Urothelium cell line (cell line): Measurements from ENCODE around the gene OLIG2.
A peak's percentile ranks its signal among the peaks of the same experiment; 100 is the strongest.

Source experiments
- DNase-seq: peaks from one replicate; pipeline ENCODE4 v3.0.0; 2011; ENCODE audit warnings: low spot score, mixed read lengths
- FAIRE-seq: peaks from 2 replicates; lab custom pipeline; 2011; peaks lifted over from hg19 to GRCh38; lab: Jason Lieb, UNC

Gene OLIG2

DNA sequence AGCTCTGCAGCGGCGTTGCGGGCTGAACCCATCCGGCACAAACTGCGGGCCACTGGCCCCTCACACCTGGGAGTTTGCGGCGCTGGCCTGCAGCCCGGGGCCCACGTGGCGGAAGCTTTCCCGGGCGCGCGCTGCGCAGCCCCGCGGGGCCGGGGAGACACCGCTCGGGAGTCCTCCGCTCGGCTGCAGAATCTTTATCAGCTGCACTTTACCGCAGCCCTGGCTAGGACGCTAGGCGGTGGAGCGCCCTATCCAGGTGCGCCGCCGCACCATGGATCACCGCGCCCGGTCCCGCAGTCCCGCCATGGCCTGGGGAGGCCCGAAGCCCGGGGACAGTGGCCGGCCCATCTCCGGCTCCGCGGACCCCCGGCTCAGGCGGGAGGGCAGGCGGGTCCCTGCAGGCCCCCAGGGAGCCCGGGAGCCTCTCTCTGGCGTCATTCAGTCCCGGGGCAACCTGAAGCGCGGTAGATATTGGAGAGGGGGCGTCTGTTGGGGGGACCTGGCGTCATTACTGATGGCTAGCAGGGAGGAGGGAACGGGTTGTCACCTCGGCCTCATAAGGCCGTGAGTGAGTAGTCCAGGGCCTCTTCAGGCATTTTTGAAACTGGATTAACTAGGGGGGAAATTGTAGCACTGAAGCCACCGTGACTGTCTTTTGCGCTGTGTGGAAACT is 5.7 kb upstream of the OLIG2 start:
- DNase-seq, result no peak
- no peak for FAIRE-seq

DNA sequence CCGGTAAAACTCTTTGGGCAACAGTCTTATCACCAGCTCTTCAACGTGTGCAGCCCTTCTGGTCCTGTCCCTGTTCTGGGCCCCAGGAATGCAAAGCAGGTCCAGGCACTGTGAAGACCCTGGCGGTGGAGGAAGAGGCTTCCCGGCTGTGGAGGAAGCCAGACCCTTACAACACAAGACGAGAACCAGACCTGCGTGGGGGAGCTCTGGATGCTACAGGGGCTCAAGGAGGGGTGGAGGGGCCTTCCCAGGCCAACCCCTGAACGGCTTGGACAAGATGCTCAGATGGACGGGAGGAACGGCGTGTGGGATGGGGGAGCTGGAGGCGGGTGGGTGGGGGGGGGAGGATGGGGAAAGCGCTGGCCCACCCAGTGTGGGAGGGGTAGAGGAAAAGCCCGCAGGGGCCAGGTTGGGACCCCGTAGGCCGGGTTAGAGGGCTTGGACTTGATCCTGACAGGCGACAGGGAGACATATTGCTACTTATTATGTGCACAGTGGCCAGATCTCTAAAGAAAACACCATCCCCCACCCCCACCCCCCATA is 5.1 kb upstream of the OLIG2 start:
- no peak for DNase-seq
- FAIRE-seq, result no peak

DNA sequence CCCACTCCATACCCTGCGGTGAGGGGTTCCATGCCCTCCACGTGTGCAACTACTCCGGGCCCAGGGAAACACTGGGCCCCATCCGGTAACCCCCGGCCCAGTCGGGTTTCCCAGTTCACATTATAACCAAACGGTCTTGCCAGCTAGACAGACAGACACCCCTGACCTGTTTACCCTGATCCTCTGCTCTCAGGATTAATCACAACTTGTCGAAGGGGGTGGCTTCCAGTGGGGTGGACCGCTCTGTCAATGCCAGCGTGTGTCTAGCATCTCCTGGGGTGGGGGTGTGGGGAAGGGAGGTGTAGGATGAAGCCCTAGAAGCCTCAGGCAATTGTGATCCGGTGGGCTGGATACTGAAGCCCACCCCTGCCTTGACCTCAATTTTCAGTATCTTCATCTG is 4.6 kb upstream of the OLIG2 start:
- FAIRE-seq, result no peak

DNA sequence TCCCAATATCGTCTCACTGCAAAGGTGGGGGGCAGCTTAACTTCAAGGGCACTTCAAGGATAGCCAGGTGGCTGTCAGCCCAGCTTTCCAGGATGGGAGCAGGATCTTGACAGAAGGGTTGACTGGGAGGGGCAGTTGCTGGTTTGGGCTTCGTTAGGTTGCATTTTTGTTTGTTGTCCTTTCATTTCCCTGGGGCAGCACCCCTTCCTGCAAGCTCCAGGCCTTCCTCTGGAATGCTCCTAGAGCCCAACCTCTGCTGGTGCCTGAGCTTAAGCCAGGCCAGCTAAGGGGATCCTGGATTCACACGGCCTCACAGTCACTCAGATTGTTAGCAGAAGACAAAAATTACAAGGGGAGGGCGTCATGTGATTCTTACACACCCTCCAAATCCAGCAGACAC is 4.1 kb upstream of the OLIG2 start:
- FAIRE-seq, result no peak
- DNase-seq, result no peak

More for the DNA sequence above, 4.6 kb upstream of the OLIG2 start:
- no peak for DNase-seq

DNA sequence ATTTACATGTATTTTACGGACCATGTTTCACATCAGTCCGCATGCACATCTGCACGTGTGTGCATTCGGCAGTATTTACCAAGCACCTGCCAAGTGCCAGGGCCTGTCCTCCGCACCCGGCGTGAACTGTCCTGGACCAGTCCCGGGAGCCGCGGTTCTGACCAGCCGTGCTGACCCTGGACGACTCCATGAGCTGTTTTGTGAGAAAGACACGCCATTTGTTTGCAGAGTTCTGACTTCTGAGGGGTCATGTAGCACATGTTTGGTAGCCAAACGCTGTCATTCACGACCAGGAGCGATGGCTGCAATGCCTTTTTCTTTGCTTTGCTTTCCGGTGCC is 3.3 kb upstream of the OLIG2 start:
- DNase-seq (no peak), FAIRE-seq (no peak)

DNA sequence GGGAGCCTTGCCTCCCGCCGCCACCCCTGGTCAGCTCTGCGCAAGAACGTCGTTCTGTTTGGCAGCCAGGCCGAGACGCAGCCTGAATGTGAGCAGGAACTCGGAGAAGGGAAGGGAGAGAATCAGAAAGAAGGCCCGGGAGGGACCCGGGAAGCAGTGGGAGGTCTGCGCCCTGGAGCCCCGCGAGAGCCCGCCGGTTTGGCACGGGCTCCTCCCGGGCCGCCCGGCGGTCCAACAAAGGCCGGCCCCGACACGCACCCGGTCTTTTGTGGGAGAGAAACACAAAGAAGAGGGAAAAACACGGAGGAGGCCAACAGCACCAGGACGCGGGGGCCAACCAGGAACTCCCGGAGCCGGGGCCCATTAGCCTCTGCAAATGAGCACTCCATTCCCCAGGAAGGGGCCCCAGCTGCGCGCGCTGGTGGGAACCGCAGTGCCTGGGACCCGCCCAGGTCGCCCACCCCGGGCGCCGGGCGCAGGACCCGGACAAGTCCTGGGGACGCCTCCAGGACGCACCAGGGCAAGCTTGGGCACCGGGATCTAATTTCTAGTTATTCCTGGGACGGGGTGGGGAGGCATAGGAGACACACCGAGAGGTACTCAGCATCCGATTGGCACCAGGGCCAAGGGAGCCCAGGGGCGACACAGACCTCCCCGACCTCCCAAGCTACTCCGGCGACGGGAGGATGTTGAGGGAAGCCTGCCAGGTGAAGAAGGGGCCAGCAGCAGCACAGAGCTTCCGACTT is 2.7 kb upstream of the OLIG2 start:
- FAIRE-seq (no peak), DNase-seq (no peak)

DNA sequence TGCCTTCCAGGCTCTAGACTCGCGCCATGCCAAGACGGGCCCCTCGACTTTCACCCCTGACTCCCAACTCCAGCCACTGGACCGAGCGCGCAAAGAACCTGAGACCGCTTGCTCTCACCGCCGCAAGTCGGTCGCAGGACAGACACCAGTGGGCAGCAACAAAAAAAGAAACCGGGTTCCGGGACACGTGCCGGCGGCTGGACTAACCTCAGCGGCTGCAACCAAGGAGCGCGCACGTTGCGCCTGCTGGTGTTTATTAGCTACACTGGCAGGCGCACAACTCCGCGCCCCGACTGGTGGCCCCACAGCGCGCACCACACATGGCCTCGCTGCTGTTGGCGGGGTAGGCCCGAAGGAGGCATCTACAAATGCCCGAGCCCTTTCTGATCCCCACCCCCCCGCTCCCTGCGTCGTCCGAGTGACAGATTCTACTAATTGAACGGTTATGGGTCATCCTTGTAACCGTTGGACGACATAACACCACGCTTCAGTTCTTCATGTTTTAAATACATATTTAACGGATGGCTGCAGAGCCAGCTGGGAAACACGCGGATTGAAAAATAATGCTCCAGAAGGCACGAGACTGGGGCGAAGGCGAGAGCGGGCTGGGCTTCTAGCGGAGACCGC is 2.0 kb upstream of the OLIG2 start:
- DNase-seq, result no peak
- FAIRE-seq, result no peak

DNA sequence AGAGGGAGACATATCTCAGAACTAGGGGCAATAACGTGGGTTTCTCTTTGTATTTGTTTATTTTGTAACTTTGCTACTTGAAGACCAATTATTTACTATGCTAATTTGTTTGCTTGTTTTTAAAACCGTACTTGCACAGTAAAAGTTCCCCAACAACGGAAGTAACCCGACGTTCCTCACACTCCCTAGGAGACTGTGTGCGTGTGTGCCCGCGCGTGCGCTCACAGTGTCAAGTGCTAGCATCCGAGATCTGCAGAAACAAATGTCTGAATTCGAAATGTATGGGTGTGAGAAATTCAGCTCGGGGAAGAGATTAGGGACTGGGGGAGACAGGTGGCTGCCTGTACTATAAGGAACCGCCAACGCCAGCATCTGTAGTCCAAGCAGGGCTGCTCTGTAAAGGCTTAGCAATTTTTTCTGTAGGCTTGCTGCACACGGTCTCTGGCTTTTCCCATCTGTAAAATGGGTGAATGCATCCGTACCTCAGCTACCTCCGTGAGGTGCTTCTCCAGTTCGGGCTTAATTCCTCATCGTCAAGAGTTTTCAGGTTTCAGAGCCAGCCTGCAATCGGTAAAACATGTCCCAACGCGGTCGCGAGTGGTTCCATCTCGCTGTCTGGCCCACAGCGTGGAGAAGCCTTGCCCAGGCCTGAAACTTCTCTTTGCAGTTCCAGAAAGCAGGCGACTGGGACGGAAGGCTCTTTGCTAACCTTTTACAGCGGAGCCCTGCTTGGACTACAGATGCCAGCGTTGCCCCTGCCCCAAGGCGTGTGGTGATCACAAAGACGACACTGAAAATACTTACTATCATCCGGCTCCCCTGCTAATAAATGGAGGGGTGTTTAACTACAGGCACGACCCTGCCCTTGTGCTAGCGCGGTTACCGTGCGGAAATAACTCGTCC is 1.3 kb upstream of the OLIG2 start:
- DNase-seq (no peak), FAIRE-seq (no peak)

DNA sequence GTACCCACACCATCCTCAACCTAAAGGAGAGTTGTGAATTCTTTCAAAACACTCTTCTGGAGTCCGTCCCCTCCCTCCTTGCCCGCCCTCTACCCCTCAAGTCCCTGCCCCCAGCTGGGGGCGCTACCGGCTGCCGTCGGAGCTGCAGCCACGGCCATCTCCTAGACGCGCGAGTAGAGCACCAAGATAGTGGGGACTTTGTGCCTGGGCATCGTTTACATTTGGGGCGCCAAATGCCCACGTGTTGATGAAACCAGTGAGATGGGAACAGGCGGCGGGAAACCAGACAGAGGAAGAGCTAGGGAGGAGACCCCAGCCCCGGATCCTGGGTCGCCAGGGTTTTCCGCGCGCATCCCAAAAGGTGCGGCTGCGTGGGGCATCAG is 638 bp upstream of the OLIG2 start:
- DNase-seq (peak; percentile 47), FAIRE-seq (no peak)

DNA sequence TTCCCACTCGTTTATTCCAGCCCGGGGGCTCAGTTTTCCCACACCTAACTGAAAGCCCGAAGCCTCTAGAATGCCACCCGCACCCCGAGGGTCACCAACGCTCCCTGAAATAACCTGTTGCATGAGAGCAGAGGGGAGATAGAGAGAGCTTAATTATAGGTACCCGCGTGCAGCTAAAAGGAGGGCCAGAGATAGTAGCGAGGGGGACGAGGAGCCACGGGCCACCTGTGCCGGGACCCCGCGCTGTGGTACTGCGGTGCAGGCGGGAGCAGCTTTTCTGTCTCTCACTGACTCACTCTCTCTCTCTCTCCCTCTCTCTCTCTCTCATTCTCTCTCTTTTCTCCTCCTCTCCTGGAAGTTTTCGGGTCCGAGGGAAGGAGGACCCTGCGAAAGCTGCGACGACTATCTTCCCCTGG is 716 bp downstream of the OLIG2 start:
- DNase-seq (no peak), FAIRE-seq (no peak)

DNA sequence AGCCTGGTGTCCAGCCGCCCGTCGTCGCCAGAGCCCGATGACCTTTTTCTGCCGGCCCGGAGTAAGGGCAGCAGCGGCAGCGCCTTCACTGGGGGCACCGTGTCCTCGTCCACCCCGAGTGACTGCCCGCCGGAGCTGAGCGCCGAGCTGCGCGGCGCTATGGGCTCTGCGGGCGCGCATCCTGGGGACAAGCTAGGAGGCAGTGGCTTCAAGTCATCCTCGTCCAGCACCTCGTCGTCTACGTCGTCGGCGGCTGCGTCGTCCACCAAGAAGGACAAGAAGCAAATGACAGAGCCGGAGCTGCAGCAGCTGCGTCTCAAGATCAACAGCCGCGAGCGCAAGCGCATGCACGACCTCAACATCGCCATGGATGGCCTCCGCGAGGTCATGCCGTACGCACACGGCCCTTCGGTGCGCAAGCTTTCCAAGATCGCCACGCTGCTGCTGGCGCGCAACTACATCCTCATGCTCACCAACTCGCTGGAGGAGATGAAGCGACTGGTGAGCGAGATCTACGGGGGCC is 1.2 kb downstream of the OLIG2 start:
- FAIRE-seq (no peak), DNase-seq (no peak)

DNA sequence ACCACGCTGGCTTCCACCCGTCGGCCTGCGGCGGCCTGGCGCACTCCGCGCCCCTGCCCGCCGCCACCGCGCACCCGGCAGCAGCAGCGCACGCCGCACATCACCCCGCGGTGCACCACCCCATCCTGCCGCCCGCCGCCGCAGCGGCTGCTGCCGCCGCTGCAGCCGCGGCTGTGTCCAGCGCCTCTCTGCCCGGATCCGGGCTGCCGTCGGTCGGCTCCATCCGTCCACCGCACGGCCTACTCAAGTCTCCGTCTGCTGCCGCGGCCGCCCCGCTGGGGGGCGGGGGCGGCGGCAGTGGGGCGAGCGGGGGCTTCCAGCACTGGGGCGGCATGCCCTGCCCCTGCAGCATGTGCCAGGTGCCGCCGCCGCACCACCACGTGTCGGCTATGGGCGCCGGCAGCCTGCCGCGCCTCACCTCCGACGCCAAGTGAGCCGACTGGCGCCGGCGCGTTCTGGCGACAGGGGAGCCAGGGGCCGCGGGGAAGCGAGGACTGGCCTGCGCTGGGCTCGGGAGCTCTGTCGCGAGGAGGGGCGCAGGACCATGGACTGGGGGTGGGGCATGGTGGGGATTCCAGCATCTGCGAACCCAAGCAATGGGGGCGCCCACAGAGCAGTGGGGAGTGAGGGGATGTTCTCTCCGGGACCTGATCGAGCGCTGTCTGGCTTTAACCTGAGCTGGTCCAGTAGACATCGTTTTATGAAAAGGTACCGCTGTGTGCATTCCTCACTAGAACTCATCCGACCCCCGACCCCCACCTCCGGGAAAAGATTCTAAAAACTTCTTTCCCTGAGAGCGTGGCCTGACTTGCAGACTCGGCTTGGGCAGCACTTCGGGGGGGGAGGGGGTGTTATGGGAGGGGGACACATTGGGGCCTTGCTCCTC is 1.9 kb downstream of the OLIG2 start:
- no peak for DNase-seq
- FAIRE-seq, result no peak

DNA sequence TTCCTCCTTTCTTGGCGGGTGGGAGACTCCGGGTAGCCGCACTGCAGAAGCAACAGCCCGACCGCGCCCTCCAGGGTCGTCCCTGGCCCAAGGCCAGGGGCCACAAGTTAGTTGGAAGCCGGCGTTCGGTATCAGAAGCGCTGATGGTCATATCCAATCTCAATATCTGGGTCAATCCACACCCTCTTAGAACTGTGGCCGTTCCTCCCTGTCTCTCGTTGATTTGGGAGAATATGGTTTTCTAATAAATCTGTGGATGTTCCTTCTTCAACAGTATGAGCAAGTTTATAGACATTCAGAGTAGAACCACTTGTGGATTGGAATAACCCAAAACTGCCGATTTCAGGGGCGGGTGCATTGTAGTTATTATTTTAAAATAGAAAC is 2.5 kb downstream of the OLIG2 start:
- no peak for FAIRE-seq
- no peak for DNase-seq

DNA sequence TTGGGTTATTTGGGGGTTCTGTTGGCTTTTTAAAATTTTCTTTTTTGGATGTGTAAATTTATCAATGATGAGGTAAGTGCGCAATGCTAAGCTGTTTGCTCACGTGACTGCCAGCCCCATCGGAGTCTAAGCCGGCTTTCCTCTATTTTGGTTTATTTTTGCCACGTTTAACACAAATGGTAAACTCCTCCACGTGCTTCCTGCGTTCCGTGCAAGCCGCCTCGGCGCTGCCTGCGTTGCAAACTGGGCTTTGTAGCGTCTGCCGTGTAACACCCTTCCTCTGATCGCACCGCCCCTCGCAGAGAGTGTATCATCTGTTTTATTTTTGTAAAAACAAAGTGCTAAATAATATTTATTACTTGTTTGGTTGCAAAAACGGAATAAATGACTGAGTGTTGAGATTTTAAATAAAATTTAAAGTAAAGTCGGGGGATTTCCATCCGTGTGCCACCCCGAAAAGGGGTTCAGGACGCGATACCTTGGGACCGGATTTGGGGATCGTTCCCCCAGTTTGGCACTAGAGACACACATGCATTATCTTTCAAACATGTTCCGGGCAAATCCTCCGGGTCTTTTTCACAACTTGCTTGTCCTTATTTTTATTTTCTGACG is 3.1 kb downstream of the OLIG2 start:
- DNase-seq, result no peak
- no peak for FAIRE-seq

DNA sequence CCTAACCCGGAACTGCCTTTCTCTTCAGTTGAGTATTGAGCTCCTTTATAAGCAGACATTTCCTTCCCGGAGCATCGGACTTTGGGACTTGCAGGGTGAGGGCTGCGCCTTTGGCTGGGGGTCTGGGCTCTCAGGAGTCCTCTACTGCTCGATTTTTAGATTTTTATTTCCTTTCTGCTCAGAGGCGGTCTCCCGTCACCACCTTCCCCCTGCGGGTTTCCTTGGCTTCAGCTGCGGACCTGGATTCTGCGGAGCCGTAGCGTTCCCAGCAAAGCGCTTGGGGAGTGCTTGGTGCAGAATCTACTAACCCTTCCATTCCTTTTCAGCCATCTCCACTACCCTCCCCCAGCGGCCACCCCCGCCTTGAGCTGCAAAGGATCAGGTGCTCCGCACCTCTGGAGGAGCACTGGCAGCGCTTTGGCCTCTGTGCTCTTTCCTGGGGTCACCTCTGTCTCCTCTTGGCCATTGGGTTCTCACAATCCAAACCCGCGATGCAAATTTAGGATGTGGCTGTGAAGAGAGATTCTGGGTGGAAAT is 3.7 kb downstream of the OLIG2 start:
- DNase-seq (no peak), FAIRE-seq (no peak)

DNA sequence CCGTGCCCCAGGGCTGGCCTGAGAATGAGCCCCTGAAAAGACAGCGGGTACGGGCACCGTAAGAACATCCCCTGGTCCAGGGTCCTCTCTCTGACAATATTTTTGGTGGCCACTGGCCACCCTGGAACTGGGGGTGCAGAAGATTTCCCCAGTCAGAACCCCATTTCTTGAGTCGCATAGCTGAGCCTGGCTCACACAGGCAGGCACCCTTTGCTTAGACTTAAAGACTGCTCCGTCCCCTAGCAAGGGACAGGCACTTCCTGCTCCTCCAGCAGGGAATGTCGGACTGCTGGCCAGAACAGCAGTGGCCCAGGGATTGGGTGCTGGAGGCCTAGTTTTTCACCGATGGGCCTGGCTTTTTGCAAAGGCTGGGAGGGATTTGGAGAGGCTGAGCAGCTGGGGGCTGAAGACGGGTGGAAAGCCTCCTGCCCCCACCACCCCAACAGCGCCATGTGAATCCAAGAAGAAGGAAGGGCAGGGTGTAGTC is 4.3 kb downstream of the OLIG2 start:
- DNase-seq, result no peak
- no peak for FAIRE-seq

DNA sequence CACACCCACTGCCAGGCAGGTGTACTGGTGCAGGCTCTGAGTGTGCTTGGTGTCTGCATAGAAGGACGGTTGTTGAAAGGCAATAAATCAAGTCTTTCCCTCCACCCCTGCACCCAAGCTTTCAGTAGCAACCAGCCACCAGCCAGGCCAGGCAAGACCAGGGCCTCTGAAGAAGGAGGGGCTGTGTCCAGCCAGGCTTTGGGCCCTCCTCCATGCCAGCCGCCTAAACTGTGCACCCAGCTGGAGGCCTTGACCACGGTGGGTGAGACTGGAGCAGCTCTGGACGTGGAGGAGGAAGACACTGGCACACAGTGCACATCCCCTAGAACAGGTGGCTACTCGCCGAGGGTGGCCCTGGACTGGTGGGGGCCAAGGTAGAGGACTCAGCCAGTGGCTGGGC is 4.9 kb downstream of the OLIG2 start:
- DNase-seq, result no peak

DNA sequence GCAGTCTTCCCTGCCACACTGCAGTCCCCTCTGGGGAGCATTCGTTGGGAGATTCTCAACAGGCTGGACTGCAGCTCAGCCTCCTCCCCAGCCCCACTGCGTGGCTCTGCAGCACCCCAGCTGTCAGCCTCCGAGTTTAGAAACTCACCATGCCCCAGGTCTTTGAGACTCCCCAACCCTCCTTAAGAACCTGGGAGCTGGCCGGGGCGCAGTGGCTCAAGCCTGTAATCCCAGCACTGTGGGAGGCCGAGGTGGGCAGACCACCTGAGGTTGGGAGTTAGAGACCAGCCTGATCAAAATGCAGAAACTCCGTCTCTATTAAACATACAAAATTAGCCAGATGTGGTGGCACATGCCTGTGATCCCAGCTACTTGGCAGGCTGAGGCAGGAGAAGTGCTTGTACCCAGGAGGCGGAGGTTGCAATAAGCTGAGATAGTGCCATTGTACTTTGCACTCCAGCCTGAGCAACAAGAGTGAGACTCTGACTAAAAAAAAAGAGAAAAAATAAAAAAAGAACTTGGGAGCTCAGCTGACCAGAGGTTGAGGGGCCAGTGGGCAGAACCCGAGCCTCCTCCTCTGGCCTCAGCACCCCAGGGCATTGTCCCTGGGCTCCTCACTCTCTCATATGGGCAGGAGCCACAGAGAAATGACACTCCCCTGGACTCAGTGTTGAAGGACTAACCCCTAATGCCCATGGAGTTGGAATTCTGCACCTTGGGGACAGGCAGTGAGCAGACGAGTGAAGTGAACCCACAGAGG is 5.6 kb downstream of the OLIG2 start:
- FAIRE-seq, result no peak

More for the DNA sequence above, 4.9 kb downstream of the OLIG2 start:
- FAIRE-seq, result no peak

More for the DNA sequence above, 5.6 kb downstream of the OLIG2 start:
- DNase-seq, result no peak
